Astrocyte (in vitro differentiated cells and primary cell): ENCODE results near the gene COX15. TPM values are rescaled to one million over a fixed set of nuclear protein-coding genes. Genes with fewer than 3 reads are reported as not detected.
"Not testable (repeated sequence)": the region's sequence is repeated elsewhere in the genome, so short reads cannot be mapped to it uniquely, and the experiment has no call there.

ENCODE experiments used
- DNase-seq: peaks from one replicate; pipeline ENCODE4 v3.0.0-alpha.2; 2010; ENCODE audit warnings: low read depth
- FAIRE-seq: peaks from 2 replicates; lab custom pipeline; 2011; peaks lifted over from hg19 to GRCh38; lab: Jason Lieb, UNC
- H2AFZ ChIP-seq: 2 replicates; pipeline ENCODE4 v1.6.0; 2012; ENCODE audit warnings: low read depth, low read length, inconsistent platforms
- H3K27ac ChIP-seq: 2 replicates; pipeline ENCODE4 v1.5.1; 2011; ENCODE audit warnings: low read depth, low read length, inconsistent platforms
- H3K27me3 ChIP-seq: 2 replicates; pipeline ENCODE4 v1.6.0; 2011; ENCODE audit warnings: low read length, inconsistent platforms; ENCODE audit not compliant: insufficient read depth
- H3K36me3 ChIP-seq: 2 replicates; pipeline ENCODE4 v1.5.1; 2011; ENCODE audit warnings: low read length, inconsistent platforms; ENCODE audit not compliant: insufficient read depth
- H3K4me1 ChIP-seq: 2 replicates; pipeline ENCODE4 v1.5.1; 2011; ENCODE audit warnings: low read length, inconsistent platforms; ENCODE audit not compliant: insufficient read depth
- H3K4me2 ChIP-seq: 2 replicates; pipeline ENCODE4 v1.6.0; 2012; ENCODE audit warnings: low read length, inconsistent platforms
- H3K4me3 ChIP-seq: 2 replicates; pipeline ENCODE4 v1.5.1; 2011; ENCODE audit warnings: low read depth, mild to moderate bottlenecking, low read length, inconsistent platforms; ENCODE audit not compliant: insufficient read depth
- H3K79me2 ChIP-seq: 2 replicates; pipeline ENCODE4 v1.6.0; 2012; ENCODE audit warnings: mild to moderate bottlenecking, low read length, inconsistent platforms; ENCODE audit not compliant: insufficient read depth
- H3K9ac ChIP-seq: 2 replicates; pipeline ENCODE4 v1.6.0; 2012; ENCODE audit warnings: mild to moderate bottlenecking, low read length, inconsistent platforms
- H3K9me3 ChIP-seq: 2 replicates; pipeline ENCODE4 v1.5.1; 2012; ENCODE audit warnings: low read depth, mild to moderate bottlenecking, low read length, inconsistent platforms; ENCODE audit not compliant: insufficient read depth
- H4K20me1 ChIP-seq: 2 replicates; pipeline ENCODE4 v1.6.0; 2012; ENCODE audit warnings: low read length, inconsistent platforms; ENCODE audit not compliant: insufficient read depth
- H3K27ac Mint-ChIP-seq: one replicate; pipeline ENCODE4 v1.8.0; 2021; ENCODE audit warnings: mild to moderate bottlenecking, mixed read lengths; ENCODE audit not compliant: unreplicated experiment
- H3K27me3 Mint-ChIP-seq: one replicate; pipeline ENCODE4 v1.8.0; 2021; ENCODE audit warnings: low read depth, mixed read lengths; ENCODE audit not compliant: unreplicated experiment
- H3K36me3 Mint-ChIP-seq: one replicate; pipeline ENCODE4 v1.8.0; 2021; ENCODE audit warnings: low read depth, mixed read lengths; ENCODE audit not compliant: unreplicated experiment
- H3K4me1 Mint-ChIP-seq: one replicate; pipeline ENCODE4 v1.8.0; 2021; ENCODE audit warnings: low read depth, mixed read lengths; ENCODE audit not compliant: unreplicated experiment
- H3K4me3 Mint-ChIP-seq: one replicate; pipeline ENCODE4 v1.8.0; 2021; ENCODE audit warnings: mild to moderate bottlenecking, moderate library complexity, mixed read lengths; ENCODE audit not compliant: unreplicated experiment
- H3K9me3 Mint-ChIP-seq: one replicate; pipeline ENCODE4 v1.8.0; 2021; ENCODE audit warnings: mild to moderate bottlenecking, mixed read lengths; ENCODE audit not compliant: unreplicated experiment
- CTCF ChIP-seq: IDR thresholded peaks from 2 replicates; pipeline ENCODE4 v1.5.1; 2011; ENCODE audit warnings: low read depth, mild to moderate bottlenecking, inconsistent platforms, low read length, moderate library complexity; ENCODE audit not compliant: insufficient read depth
- EZH2 ChIP-seq: IDR thresholded peaks from 2 replicates; pipeline ENCODE4 v1.6.1; 2012; ENCODE audit warnings: mild to moderate bottlenecking, low read length, inconsistent platforms; ENCODE audit not compliant: insufficient read depth
- total RNA-seq: library from RNA; stranded (reverse); gene quantifications from 2 replicates; pipeline ENCODE4 v1.2.1, GENCODE V29; 2021

The COX15 gene
- total RNA-seq, 1 donor from 2014 or later: 33.4 TPM

GRCh38 chr10:99748823-99749451 lies 17.0 kb upstream of the COX15 start:
- Histone ChIP-seq H3K4me2 (no peak overlapping the region), H3K9ac (no peak overlapping the region), H2AFZ (no peak overlapping the region), H3K4me3 (no peak overlapping the region), H3K27ac (no peak overlapping the region), H4K20me1 (no peaks in the 10 kb centered on the region), H3K9me3 (no peaks in the 10 kb centered on the region), H3K27me3 (no peaks in the 10 kb centered on the region), H3K79me2 (no peaks in the 10 kb centered on the region), H3K36me3 (peaks cover 22% of the 10 kb centered on the region), H3K4me1 (no peaks in the 10 kb centered on the region)
- Mint-ChIP-seq H3K9me3 (no peaks in the 10 kb centered on the region), H3K4me1 (peaks cover 5% of the 10 kb centered on the region), H3K27me3 (no peaks in the 10 kb centered on the region), H3K36me3 (peaks cover 7% of the 10 kb centered on the region), H3K27ac (no peak overlapping the region), H3K4me3 (no peak overlapping the region)
- TF ChIP-seq EZH2 (no peak), CTCF (no peak)
- no peak for DNase-seq
- no peak for FAIRE-seq

GRCh38 chr10:99746166-99746565 lies 14.2 kb upstream of the COX15 start:
- H3K9me3 ChIP-seq, H3K4me1 Mint-ChIP-seq, DNase-seq, H3K27me3 Mint-ChIP-seq, H3K9me3 Mint-ChIP-seq, FAIRE-seq, H3K27ac ChIP-seq, H3K4me2 ChIP-seq, H4K20me1 ChIP-seq, H3K4me1 ChIP-seq, H3K27ac Mint-ChIP-seq, H3K4me3 Mint-ChIP-seq, H2AFZ ChIP-seq, H3K79me2 ChIP-seq, H3K9ac ChIP-seq, H3K27me3 ChIP-seq, H3K4me3 ChIP-seq: not testable (repeated sequence)
- peaks cover 11% of the 10 kb centered on the region for H3K36me3 Mint-ChIP-seq
- peaks cover 40% of the 10 kb centered on the region for H3K36me3 ChIP-seq

GRCh38 chr10:99743841-99744240 lies 11.9 kb upstream of the COX15 start:
- Histone ChIP-seq H3K9me3 (no peaks in the 10 kb centered on the region), H3K4me1 (no peaks in the 10 kb centered on the region), H3K4me2 (no peak overlapping the region), H3K27ac (no peak overlapping the region), H3K4me3 (no peak overlapping the region), H3K79me2 (no peaks in the 10 kb centered on the region), H2AFZ (no peak overlapping the region), H4K20me1 (no peaks in the 10 kb centered on the region), H3K27me3 (no peaks in the 10 kb centered on the region), H3K36me3 (peaks cover 47% of the 10 kb centered on the region), H3K9ac (no peak overlapping the region)
- FAIRE-seq (no peak), DNase-seq (no peak)
- no peak for TF ChIP-seq EZH2
- TF ChIP-seq CTCF: no peak
- Mint-ChIP-seq H3K27me3 (no peaks in the 10 kb centered on the region), H3K36me3 (peaks cover 22% of the 10 kb centered on the region), H3K27ac (no peak overlapping the region), H3K4me1 (peaks cover 8% of the 10 kb centered on the region), H3K9me3 (peaks cover 8% of the 10 kb centered on the region), H3K4me3 (no peak overlapping the region)
